ENCODE results near the gene KIF1B. TPM values are rescaled to one million over a fixed set of nuclear protein-coding genes. Genes with fewer than 3 reads are reported as not detected.
A peak's percentile ranks its signal among the peaks of the same experiment; 100 is the strongest.
"Not testable (repeated sequence)": the region's sequence is repeated elsewhere in the genome, so short reads cannot be mapped to it uniquely, and the experiment has no call there.

KIF1B gene
- polyA plus RNA-seq, 1 of the 3 experiments (the other 2 are of a cell fraction), result 6.8 TPM

DNA sequence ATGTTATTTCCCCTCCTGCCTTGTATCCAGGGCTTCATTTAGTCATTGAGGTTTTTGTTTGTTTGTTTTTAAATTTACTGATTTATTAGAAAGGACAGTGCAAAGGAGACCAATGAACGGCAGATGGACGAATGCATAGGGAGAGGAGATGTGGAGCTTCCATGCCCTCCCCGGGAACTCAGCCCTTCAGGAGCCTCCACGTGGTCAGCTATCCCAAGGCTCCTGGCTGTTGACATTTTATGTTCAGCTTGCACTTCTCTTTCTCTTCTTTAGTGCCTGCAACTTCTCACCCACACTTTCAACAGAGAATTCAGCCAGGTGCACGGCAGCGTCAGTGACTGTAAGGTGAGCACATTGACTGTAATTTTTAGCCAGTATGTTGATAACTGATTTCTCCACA lies 157.8 kb downstream of the KIF1B start:
- Histone ChIP-seq H3K9ac (no peak overlapping the region), H3K4me1 (ENCODE audit: control insufficient read depth in 1 of 2, insufficient read depth in 2 of 2, low read depth in 1 of 2, low read length in 1 of 2) (no peaks in the 10 kb centered on the region), H3K9me2 (no peaks in the 10 kb centered on the region), H3K79me2 (ENCODE audit: insufficient read depth) (no peaks in the 10 kb centered on the region), H3K27ac (ENCODE audit: low read depth in 2 of 2, low read length in 1 of 2) (no peak overlapping the region), H3K27me3 (ENCODE audit: insufficient read depth) (no peaks in the 10 kb centered on the region), H4K20me1 (ENCODE audit: insufficient read depth) (no peaks in the 10 kb centered on the region), H3K9me3 (no peaks in the 10 kb centered on the region), H2AFZ (ENCODE audit: low read depth) (no peak overlapping the region), H3K4me3 (ENCODE audit: low read depth in 2 of 2, low read length in 1 of 2) (no peak overlapping the region), H3K36me3 (replicated peaks in 1 of 2; ENCODE audit: control insufficient read depth in 1 of 2, insufficient read depth in 2 of 2, low read length in 1 of 2) (peaks cover 0 to 18% of the 10 kb centered on the region in 2 experiments), H3K4me2 (no peak overlapping the region), H3F3A (replicated peaks; ENCODE audit: insufficient read depth) (no peaks in the 10 kb centered on the region)
- CTCF ChIA-PET, result interaction anchor here (1.2 to 2.4 kb wide), 3 partner anchors 9 to 62 kb away, joined by 3 to 11 read pairs (median 4); partner anchors contain the start of gene CENPS
- TF ChIP-seq RCOR1 (IDR thresholded peaks at IDR 0.05; ENCODE audit: low read length), result no peak
- no peak for DNase-seq
- WGBS (ENCODE audit: low lambda C conversion rate), result 84% methylated on average over 6 of the region's 6 CpGs
- POLR2A ChIA-PET, result no interaction called here

DNA sequence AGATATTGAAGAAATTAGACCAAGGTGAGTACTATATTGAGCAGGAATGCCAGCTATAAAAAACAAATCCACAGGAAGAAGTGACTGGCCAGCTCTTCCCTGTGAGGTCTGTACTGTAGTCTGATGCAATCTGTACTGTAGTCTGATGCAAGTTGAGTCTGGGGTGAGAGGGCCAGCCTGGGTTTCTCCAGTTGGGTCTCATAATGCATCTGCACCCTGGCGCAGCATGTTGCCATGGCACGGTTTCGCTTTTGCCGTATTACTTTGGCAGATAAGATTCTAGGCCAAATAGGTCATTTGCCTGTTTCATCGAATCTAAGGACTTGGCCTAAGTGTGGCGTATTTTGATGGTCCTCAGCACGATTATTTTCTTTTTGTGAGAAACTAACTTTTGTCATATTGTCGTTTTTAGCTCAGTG lies 164.1 kb downstream of the KIF1B start:
- ChIA-PET CTCF (interaction anchor here (1.0 to 1.3 kb wide), 2 partner anchors 55 to 164 kb away, joined by 3 to 4 read pairs; partner anchors contain the start of gene KIF1B), POLR2A (no interaction called here)
- TF ChIP-seq SMC3 (IDR thresholded peaks at IDR 0.05; ENCODE audit: low read depth, low read length), result no peak
- no peak for TF ChIP-seq SIN3A (IDR thresholded peaks at IDR 0.05; ENCODE audit: borderline replicate concordance, low read depth, low read length)
- TF ChIP-seq, protein P1, sequence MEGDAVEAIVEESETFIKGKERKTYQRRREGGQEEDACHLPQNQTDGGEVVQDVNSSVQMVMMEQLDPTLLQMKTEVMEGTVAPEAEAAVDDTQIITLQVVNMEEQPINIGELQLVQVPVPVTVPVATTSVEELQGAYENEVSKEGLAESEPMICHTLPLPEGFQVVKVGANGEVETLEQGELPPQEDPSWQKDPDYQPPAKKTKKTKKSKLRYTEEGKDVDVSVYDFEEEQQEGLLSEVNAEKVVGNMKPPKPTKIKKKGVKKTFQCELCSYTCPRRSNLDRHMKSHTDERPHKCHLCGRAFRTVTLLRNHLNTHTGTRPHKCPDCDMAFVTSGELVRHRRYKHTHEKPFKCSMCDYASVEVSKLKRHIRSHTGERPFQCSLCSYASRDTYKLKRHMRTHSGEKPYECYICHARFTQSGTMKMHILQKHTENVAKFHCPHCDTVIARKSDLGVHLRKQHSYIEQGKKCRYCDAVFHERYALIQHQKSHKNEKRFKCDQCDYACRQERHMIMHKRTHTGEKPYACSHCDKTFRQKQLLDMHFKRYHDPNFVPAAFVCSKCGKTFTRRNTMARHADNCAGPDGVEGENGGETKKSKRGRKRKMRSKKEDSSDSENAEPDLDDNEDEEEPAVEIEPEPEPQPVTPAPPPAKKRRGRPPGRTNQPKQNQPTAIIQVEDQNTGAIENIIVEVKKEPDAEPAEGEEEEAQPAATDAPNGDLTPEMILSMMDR (IDR thresholded peaks at IDR 0.05), result no peak

DNA sequence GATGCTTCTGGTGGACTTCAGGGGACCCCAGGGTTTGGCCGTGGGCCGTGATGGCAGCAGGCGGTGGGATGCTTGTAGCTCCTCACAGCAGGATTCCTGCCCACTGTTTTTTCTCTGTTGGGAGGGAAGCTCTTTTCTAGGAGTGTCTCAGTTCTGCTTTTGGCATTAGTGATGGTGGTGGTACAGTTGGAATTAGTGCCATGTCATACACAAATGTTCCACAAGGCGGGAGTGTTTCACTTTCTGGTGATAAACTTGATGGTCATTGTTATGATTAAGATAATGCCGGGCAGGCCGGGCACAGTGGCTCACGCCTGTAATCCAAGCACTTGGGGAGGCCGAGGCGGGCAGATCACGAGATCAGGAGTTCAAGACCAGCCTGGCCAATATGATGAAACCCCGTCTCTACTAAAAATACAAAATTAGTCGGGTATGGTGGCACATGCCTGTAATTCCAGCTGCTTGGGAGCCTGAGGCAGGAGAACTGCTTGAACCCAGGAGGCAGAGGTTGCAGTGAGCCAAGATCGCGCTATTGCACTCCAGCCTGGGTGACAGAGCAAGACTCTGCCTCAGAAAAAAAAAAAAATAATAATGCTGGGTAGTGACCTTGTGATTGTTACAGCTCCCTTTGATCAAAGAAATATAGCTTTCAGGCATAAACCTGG lies 167.1 kb downstream of the KIF1B start:
- H3F3A ChIP-seq (replicated peaks; ENCODE audit: insufficient read depth), result peaks cover 32% of the 10 kb centered on the region
- 27% methylated on average over 14 of the region's 14 CpGs for WGBS (ENCODE audit: low lambda C conversion rate)
- H3K4me3 ChIP-seq (ENCODE audit: low read depth in 2 of 2, low read length in 1 of 2), result not testable (repeated sequence)

More for the DNA sequence above, 164.1 kb downstream of the KIF1B start:
- no peak overlapping the region for H3K4me3 ChIP-seq (ENCODE audit: low read depth in 2 of 2, low read length in 1 of 2)
- no peaks in the 10 kb centered on the region for H3K9me2 ChIP-seq
- no peaks in the 10 kb centered on the region for H3K27me3 ChIP-seq (ENCODE audit: insufficient read depth)
- H3K9ac ChIP-seq, result no peak overlapping the region
- H3K4me1 ChIP-seq (ENCODE audit: control insufficient read depth in 1 of 2, insufficient read depth in 2 of 2, low read depth in 1 of 2, low read length in 1 of 2), result no peaks in the 10 kb centered on the region
- H3K9me3 ChIP-seq, result no peaks in the 10 kb centered on the region
- peaks cover 13% of the 10 kb centered on the region for H3F3A ChIP-seq (replicated peaks; ENCODE audit: insufficient read depth)
- H3K27ac ChIP-seq (ENCODE audit: low read depth in 2 of 2, low read length in 1 of 2), result no peak overlapping the region
- no peak for DNase-seq
- no peak overlapping the region for H3K4me2 ChIP-seq
- WGBS (ENCODE audit: low lambda C conversion rate), result 89% methylated on average over 4 of the region's 8 CpGs
- no peaks in the 10 kb centered on the region for H4K20me1 ChIP-seq (ENCODE audit: insufficient read depth)
- no peak overlapping the region for H2AFZ ChIP-seq (ENCODE audit: low read depth)
- no peaks in the 10 kb centered on the region for H3K79me2 ChIP-seq (ENCODE audit: insufficient read depth)
- H3K36me3 ChIP-seq (replicated peaks in 1 of 2; ENCODE audit: control insufficient read depth in 1 of 2, insufficient read depth in 2 of 2, low read length in 1 of 2), result peaks cover 7 to 31% of the 10 kb centered on the region in 2 experiments

More for the DNA sequence above, 167.1 kb downstream of the KIF1B start:
- H2AFZ ChIP-seq (ENCODE audit: low read depth); H3K79me2 ChIP-seq (ENCODE audit: insufficient read depth); H3K4me2 ChIP-seq; H3K4me1 ChIP-seq (ENCODE audit: control insufficient read depth in 1 of 2, insufficient read depth in 2 of 2, low read depth in 1 of 2, low read length in 1 of 2); H3K9me3 ChIP-seq; H3K9me2 ChIP-seq; H4K20me1 ChIP-seq (ENCODE audit: insufficient read depth); H3K27me3 ChIP-seq (ENCODE audit: insufficient read depth): not testable (repeated sequence)
- Histone ChIP-seq H3K27ac (ENCODE audit: low read depth in 2 of 2, low read length in 1 of 2) (peak overlapping the region; percentile 4 to 43; a peak in 1 of 4 replicates), H3K9ac (0 out of 2 replicates have a peak overlapping the region, but pooled peaks have one; percentile 16), H3K36me3 (replicated peaks in 1 of 2; ENCODE audit: control insufficient read depth in 1 of 2, insufficient read depth in 2 of 2, low read length in 1 of 2) (peaks cover 7 to 24% of the 10 kb centered on the region in 2 experiments)
- TF ChIP-seq RFX5 (IDR thresholded peaks at IDR 0.05; ENCODE audit: low read length) (0 out of 2 replicates have a peak, but pooled peaks have one; percentile 20), RAD21 (IDR thresholded peaks at IDR 0.05; ENCODE audit: low read length) (peak; percentile 83), SMC3 (IDR thresholded peaks at IDR 0.05; ENCODE audit: low read depth, low read length) (peak; percentile 87)
- TF ChIP-seq, protein P1 (IDR thresholded peaks at IDR 0.05), result peak; percentile 76
- ChIA-PET CTCF (interaction anchor here (0.6 to 2.8 kb wide), 14 partner anchors 9 to 719 kb away, joined by 3 to 30 read pairs (median 5); partner anchors contain the start of gene CENPS), POLR2A (interaction anchor here (0.7 to 1.2 kb wide), 2 partner anchors 12 to 22 kb away, joined by 3 read pairs; no protein-coding TSS in a partner anchor)
- DNase-seq, result peak; percentile 76

Data from SK-N-SH (cell line).